Endothelial cell of umbilical vein (primary cell): ENCODE results near the gene TAPBPL.

Experiments
- CTCF ChIP-seq, 2 donors: IDR thresholded peaks; 1 replicate in 1 of 2; 2 replicates in 1 of 2; pipeline ENCODE4 v1.5.1; 2011; ENCODE audit warnings: low read length in 2 of 2, mild to moderate bottlenecking in 2 of 2, moderate library complexity in 2 of 2, control low read depth in 1 of 2, inconsistent platforms in 1 of 2, low read depth in 1 of 2; ENCODE audit not compliant: insufficient read depth in 1 of 2; ENCODE audit errors: extremely low read depth in 1 of 2
- EZH2 ChIP-seq: IDR thresholded peaks from 2 replicates; pipeline ENCODE4 v1.6.1; 2012; ENCODE audit warnings: borderline replicate concordance, low read depth, mild to moderate bottlenecking, moderate library complexity, low read length, inconsistent platforms; ENCODE audit not compliant: severe bottlenecking
- GATA2 ChIP-seq: IDR thresholded peaks from 2 replicates; pipeline ENCODE4 v1.7.0; 2011; ENCODE audit warnings: low read depth, mild to moderate bottlenecking, moderate library complexity, mixed read lengths, low read length; ENCODE audit not compliant: insufficient read length, insufficient read depth
- MYC ChIP-seq: IDR thresholded peaks from one replicate; pipeline ENCODE4 v1.6.1; 2011; ENCODE audit warnings: mild to moderate bottlenecking, low read depth, low read length
- POLR2A ChIP-seq: IDR thresholded peaks from 2 replicates; pipeline ENCODE4 v1.6.1; 2012; ENCODE audit warnings: low read depth, mild to moderate bottlenecking, control low read depth, low read length

GRCh38 chr12:6494968-6495367 is 43.1 kb downstream of the TAPBPL start:
- TF ChIP-seq POLR2A (no peak), CTCF (IDR thresholded peaks at IDR 0.05; ENCODE audit: extremely low read depth in 1 of 2, insufficient read depth in 1 of 2, low read depth in 1 of 2, low read length in 2 of 2) (no peak), EZH2 (no peak), MYC (no peak), GATA2 (no peak)
